Suprapubic skin (tissue), 3 donors: ENCODE data around the gene ATXN7L2.

ENCODE experiments used
- CTCF ChIP-seq, 2 donors: fragments of 200-600 bp in 1 of 2; fragments of 450-650 bp in 1 of 2; sonication (generic) in 1 of 2; IDR thresholded peaks; one replicate each; pipeline ENCODE4 v1.5.1; 2016 to 2019; ENCODE audit warnings: antibody characterized with exemption in 2 of 2, mild to moderate bottlenecking in 1 of 2, moderate library complexity in 1 of 2
- POLR2A ChIP-seq, 2 donors: fragments of 450-650 bp; IDR thresholded peaks; one replicate each; pipeline ENCODE4 v1.6.1; 2017; ENCODE audit warnings: antibody characterized with exemption in 2 of 2, mild to moderate bottlenecking in 2 of 2, moderate library complexity in 2 of 2

GRCh38 chr1:109529881-109530456 lies 46.3 kb downstream of the ATXN7L2 start:
- TF ChIP-seq POLR2A (IDR thresholded peaks at IDR 0.05), result no peak
- no peak for TF ChIP-seq CTCF (IDR thresholded peaks at IDR 0.05)
